ENCODE measurements around the gene SLIRP.
"Not testable (repeated sequence)": the region's sequence is repeated elsewhere in the genome, so short reads cannot be mapped to it uniquely, and the experiment has no call there.

SLIRP gene

DNA sequence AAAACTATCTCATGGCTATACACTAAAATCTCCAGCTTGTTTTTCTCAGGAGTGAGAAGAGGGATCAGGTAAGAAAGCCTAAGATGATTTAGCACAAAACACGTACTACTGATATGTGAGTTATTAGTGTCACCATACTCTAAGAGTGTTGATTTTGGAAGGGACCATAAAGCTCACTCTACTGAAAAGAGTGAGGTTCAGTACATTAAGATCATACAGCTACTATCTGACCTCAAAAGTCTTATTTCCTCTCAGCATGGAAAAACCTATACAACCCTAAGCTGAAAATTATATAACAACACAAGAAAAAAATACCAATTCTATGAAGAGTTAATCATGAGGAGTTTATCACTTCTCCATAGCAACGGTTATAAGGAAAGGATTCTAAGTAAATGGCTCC lies 33.5 kb downstream of the SLIRP start:
- no peak for DNase-seq (ENCODE audit: low read depth in 2 of 3, low spot score in 1 of 3)

DNA sequence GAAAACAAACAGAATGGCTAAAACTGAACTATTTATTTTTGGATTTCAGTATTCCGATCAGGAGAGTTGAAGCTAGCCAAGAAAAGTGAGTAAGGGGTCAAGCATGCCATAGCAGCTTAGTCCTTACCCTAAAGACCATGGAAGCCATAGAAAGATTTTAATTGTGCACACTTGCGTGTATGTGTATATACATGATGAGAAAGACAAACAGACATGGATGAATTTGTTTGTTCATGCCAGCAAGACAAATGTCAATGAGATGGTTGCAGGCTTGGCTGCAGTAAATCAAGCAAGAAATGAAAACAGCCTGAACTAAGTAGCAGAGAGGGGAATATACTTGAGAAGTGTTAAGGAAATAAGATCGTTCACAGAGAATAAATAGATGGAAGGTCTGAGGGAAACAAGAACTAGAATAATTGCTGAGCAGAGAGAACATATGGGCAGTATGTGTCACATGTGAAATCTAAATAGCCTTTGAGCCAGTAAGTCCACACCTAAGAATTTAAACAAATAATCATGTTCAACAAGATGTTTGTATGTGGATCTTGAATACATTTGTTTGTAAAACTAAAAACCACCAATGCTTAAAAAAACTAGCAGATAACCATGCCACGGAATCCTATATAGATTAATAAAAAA lies 38.3 kb downstream of the SLIRP start:
- DNase-seq (ENCODE audit: low read depth in 2 of 3, low spot score in 1 of 3) = no peak

DNA sequence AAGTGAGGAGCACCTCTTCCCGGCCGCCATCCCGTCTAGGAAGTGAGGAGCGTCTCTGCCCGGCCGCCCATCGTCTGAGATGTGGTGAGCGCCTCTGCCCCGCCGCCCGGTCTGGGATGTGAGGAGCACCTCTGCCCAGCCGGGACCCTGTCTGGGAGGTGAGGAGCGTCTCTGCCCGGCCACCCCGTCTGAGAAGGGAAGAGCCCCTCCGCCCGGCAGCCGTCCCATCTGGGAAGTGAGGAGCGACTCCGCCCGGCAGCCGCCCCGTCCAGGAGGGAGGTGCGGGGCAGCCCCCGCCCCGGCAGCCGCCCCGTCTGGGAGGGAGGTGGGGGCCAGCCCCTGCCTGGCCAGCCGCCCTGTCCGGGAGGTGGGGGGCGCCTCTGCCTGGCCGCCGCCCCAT lies 39.5 kb downstream of the SLIRP start:
- not testable (repeated sequence) for DNase-seq (ENCODE audit: low read depth in 2 of 3, low spot score in 1 of 3)

DNA sequence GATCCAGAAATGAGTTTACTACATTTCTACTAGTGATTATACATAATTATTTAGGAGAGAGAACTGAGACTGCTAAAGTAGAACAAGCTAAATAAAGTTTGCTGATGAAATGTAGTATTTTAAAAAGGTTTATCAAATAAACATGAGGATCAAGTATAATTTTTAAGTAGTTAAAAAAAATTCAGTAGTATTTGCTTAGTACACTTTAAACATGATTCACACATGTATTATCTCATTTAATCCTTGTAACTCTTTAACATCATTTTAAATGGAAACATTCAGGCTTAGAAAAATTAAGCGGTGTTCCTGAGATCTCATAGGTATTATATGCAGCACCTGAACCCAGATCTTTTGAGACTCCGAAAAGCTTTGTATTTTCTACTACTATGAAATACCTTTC lies 44.4 kb downstream of the SLIRP start:
- DNase-seq (ENCODE audit: low read depth in 2 of 3, low spot score in 1 of 3) = no peak

DNA sequence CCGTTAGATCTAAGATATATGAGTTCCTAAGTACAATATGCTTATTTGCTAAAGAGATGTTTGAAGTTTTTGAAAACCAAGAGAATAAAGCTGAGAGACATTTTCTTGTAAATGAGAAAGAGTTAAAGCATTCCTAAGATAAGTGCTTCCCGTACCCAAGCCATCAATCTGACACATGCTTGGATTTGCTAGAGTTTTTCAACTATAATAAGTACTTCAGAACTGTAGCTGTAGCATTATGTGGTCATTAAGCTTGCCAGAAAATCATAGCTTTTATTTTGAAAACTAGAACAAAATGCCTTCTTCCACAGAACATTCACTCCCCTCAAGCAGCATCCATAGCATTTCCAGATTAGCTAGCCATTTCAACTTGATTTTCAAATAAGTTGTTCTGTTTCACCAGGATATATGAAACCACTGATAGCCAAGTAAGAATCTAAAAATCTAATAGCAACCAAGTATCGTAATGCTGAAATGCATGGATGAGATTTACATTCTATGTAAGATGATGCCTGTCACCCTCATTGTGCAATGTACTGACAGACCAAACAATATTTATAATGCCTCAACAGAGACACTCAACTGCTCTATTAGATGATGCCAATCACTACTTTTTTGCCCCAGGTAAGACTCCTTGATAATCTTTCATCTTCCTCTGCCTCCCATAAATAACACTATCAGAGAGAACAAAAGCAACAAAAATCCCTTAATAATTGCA lies 45.1 kb downstream of the SLIRP start:
- no peak for DNase-seq (ENCODE audit: low read depth in 2 of 3, low spot score in 1 of 3)

DNA sequence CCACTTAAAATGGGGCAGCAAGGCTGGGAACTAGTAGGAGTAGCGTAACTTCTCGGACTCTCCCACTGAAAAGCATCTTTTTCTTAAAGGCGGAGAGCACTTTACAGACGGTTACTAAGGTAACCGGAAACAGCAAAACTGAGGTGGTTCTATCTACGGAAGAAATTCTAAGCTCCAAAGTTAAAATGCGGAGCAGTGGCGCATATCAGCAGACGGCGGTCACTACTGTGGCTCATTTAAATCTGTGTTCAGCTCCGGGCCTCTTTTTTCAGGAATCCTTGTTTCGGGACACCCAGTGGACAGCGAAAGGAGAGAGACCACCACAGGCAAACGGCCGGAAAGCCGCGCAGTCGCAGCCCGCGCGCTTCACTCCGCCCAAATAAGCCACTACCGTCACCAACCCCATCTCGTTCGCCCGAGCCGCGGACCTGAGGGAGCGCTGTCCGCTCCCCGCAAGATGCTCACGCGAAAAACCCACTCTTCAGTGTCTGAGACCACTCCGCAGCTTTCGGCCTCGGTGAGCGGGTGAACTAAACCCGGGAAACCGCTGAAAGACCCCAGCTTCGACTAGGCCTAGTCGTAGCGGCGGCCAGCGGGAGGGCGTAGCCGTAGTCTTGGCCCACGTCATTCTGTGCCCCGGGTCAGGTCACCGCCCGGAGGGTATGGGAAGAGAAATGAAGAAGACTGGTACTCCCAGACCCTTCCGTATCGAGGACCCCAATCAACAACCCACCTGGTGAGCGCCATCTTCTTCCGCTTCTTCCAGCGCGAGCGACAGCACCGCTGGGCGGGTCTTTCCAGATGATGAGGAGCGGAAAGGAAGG lies 52.7 kb downstream of the SLIRP start, which contains the start of gene SNW1:
TSS of gene SNW1 (minus strand) at position 776 of the 824 bp plus-strand sequence. CDS start at position 747, 29 bp downstream.
- DNase-seq (ENCODE audit: low read depth in 2 of 3, low spot score in 1 of 3) = peak; percentile 81 to 87 (median 86)

DNA sequence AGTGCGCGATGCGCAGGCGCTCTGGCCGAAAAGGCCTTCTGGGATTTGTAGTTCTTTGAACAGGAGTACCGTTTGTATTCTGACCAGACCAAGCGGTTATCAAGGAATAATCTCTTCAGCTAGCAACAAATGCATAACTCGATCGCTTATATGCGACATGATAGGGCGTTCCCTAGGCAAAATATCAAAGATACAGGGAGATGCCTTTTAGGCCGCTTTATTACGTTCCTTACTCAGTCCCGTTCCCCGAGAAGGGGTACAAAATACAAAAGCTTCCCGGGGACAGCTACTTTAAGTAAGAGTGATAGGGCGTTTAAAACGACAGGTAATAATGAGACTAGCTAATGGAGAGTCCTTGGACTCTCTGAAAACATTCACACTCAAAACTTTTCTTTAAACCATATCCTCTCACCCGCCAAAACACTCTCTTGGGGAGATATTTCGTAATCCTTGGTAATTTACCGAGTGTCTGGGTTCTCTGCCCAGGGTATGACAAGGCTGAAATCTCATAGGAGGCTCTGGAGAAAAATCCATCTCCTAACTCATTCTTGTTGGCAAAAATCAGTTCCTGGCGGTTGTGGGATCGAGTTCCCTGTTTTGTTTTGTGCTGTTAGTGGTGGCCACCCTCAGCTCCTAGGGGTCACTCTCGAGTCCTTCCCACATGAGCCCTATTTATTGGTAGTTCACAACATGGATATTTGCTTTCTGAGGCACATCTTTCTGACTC lies 53.5 kb downstream of the SLIRP start:
- DNase-seq (ENCODE audit: low read depth in 2 of 3, low spot score in 1 of 3) = no peak

DNA sequence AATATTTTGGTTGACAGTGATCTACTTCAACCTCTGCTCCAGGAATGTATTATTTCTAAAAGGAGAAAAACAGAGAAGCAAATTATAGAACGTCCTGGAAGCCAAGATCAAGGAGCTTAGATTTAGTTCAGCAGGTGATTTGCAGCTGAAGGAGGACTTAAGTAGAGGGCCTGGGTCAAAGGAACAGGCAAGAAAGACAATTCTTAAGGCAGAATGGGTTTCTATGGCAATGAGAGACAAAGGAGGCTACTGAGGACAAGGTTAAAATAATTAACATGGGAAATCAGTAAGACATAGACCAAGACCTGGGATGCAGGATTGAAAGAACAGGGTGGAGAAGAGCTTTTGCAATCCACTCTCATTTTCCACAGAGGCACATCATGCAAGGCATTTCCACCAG lies 55.4 kb downstream of the SLIRP start:
- DNase-seq (ENCODE audit: low read depth in 2 of 3, low spot score in 1 of 3) = no peak

DNA sequence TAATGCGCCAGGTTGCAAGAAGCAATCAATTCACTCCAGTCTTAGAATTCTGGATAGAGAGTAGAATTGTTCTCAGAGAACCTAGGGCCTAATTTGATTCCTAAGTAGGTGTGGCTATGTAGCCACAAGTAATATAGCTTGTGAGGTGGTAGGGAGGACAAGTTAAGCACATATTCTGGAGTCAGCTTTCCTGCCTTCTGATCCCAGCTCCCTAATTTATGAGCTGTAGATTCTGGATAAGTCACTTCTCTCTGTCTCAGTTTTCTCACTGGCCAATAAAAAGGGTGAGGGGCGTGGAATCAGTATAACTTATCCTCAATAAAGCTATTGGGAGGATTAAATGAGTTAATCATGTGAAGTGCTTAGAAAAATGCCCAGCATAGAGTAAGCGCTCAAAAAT lies 56.1 kb downstream of the SLIRP start:
- DNase-seq (ENCODE audit: low read depth in 2 of 3, low spot score in 1 of 3) = no peak

Measured in stimulated activated CD4-positive, alpha-beta T cell treated with anti-CD3 and anti-CD28 coated beads, Interleukin-12 subunit alpha, Interleukin-12 subunit beta, amount 100 ng/mL, for 48 hours (primary cell).